Measurements from ENCODE around the gene PRUNE2.

PRUNE2 gene

DNA sequence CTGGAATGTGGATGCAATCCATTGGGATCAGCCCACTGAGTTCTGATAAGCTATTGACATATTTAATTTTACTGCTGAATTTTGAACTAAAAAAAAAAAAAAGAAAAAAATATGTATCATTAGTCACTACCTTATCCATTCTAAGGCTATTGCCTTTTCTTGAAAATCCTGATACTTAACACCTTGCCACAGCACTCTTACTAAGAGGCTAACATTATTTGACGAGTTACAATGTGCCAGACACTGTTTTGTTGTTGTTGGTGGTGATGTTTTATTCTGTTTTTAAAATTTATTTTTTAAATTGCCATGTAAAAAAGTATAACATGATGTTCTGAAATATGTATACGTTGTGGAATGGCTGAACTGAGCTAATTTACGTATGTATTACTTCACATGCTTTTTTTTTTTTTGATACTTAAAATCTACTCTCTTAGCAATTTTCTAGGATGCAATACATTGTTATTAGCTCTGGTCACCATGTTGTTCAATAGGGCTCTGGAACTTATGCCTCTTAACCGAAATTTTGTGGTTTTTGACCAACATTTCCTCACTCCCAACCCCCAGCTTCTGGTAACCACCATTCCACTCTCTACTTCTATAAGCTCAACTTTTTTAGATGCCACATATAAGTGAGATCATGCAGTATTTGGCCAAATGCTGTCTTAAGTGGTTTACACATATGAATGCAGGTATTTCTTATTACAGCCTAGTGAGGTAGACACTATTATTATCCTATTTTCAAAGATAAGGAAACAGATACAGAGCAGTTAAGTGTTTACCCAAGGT, 276.5 kb downstream of the PRUNE2 start:
- H3K4me3 ChIP-seq: no peak overlapping the region
- no peaks in the 10 kb centered on the region for H3K27me3 ChIP-seq
- TF ChIP-seq, protein P1, sequence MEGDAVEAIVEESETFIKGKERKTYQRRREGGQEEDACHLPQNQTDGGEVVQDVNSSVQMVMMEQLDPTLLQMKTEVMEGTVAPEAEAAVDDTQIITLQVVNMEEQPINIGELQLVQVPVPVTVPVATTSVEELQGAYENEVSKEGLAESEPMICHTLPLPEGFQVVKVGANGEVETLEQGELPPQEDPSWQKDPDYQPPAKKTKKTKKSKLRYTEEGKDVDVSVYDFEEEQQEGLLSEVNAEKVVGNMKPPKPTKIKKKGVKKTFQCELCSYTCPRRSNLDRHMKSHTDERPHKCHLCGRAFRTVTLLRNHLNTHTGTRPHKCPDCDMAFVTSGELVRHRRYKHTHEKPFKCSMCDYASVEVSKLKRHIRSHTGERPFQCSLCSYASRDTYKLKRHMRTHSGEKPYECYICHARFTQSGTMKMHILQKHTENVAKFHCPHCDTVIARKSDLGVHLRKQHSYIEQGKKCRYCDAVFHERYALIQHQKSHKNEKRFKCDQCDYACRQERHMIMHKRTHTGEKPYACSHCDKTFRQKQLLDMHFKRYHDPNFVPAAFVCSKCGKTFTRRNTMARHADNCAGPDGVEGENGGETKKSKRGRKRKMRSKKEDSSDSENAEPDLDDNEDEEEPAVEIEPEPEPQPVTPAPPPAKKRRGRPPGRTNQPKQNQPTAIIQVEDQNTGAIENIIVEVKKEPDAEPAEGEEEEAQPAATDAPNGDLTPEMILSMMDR (IDR thresholded peaks at IDR 0.05): no peak
- H3K36me3 ChIP-seq: peaks cover 75 to 90% (median 82%) of the 10 kb centered on the region in 3 donors
- intact Hi-C loops (cut with DNase I; ENCODE audit: low total_unique reads): no loop called here
- no peak for DNase-seq
- no peak overlapping the region for H3K27ac ChIP-seq
- H3K9me3 ChIP-seq: no peaks in the 10 kb centered on the region
- H3K4me1 ChIP-seq: peaks cover 0 to 7% (median under 1%) of the 10 kb centered on the region in 4 donors

DNA sequence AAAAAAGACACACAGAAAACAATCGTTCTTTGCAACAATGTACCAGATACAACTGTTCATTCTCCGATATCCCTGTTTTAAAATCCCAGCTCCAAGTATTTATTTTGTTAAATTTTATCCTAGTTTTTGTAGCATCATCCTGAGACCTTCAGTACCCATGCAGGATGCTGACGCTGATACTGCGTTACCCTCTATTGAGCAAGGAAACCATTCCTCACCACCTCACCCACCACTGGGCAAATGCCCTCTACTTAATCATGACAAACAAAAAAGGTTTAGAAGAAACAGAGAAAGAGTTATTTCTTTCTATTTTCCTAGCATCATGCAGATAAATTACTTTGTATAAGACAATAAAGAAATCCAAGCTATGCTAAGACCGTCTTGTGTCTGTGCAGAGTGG, 277.8 kb downstream of the PRUNE2 start:
- H3K9me3 ChIP-seq: no peaks in the 10 kb centered on the region
- TF ChIP-seq, protein P1 (IDR thresholded peaks at IDR 0.05): no peak
- no peak overlapping the region for H3K27ac ChIP-seq
- DNase-seq: no peak
- intact Hi-C loops (cut with DNase I; ENCODE audit: low total_unique reads): no loop called here
- H3K4me1 ChIP-seq: no peaks in the 10 kb centered on the region
- H3K4me3 ChIP-seq: no peak overlapping the region
- H3K36me3 ChIP-seq: peaks cover 76 to 82% (median 78%) of the 10 kb centered on the region in 3 donors
- no peaks in the 10 kb centered on the region for H3K27me3 ChIP-seq

GRCh38 chr9:76626980-76627379, 278.9 kb downstream of the PRUNE2 start:
- H3K4me1 ChIP-seq: peaks cover 0 to 1% (median 0%) of the 10 kb centered on the region in 4 donors
- no peaks in the 10 kb centered on the region for H3K27me3 ChIP-seq
- H3K36me3 ChIP-seq: peaks cover 65 to 70% (median 68%) of the 10 kb centered on the region in 3 donors
- intact Hi-C loops (cut with DNase I; ENCODE audit: low total_unique reads): no loop called here
- no peaks in the 10 kb centered on the region for H3K9me3 ChIP-seq
- H3K4me3 ChIP-seq: no peak overlapping the region
- TF ChIP-seq, protein P1 (IDR thresholded peaks at IDR 0.05): no peak
- DNase-seq: no peak
- H3K27ac ChIP-seq: no peak overlapping the region

- no peaks in the 10 kb centered on the region for H3K9me3 ChIP-seq
- no peak for DNase-seq
- intact Hi-C loops (cut with DNase I; ENCODE audit: low total_unique reads): no loop called here
- no peak overlapping the region for H3K4me3 ChIP-seq
- peaks cover 57 to 61% (median 60%) of the 10 kb centered on the region in 3 donors for H3K36me3 ChIP-seq
- no peaks in the 10 kb centered on the region for H3K27me3 ChIP-seq
- H3K27ac ChIP-seq: no peak overlapping the region
- peaks cover 0 to 10% (median 1%) of the 10 kb centered on the region in 4 donors for H3K4me1 ChIP-seq
- TF ChIP-seq, protein P1 (IDR thresholded peaks at IDR 0.05): no peak
Observed at GRCh38 chr9:76626141-76626540, 279.8 kb downstream of the PRUNE2 start.

- intact Hi-C loops (cut with DNase I; ENCODE audit: low total_unique reads): no loop called here
- H3K36me3 ChIP-seq: peaks cover 42 to 46% (median 45%) of the 10 kb centered on the region in 3 donors
- H3K4me3 ChIP-seq: no peak overlapping the region
- DNase-seq: no peak
- no peak overlapping the region for H3K27ac ChIP-seq
- H3K9me3 ChIP-seq: no peaks in the 10 kb centered on the region
- no peaks in the 10 kb centered on the region for H3K27me3 ChIP-seq
- H3K4me1 ChIP-seq: peaks cover 0 to 26% (median 13%) of the 10 kb centered on the region in 4 donors
- TF ChIP-seq, protein P1 (IDR thresholded peaks at IDR 0.05): no peak
Observed at GRCh38 chr9:76624391-76625048, 281.4 kb downstream of the PRUNE2 start.
